Sigmoid colon (tissue), 7 donors: ENCODE results near the gene PHLDB2. TPM values are rescaled to one million over a fixed set of nuclear protein-coding genes. Genes with fewer than 3 reads are reported as not detected.

Experiments used
- DNase-seq: peaks from one replicate; pipeline ENCODE4 v3.0.0-alpha.2; 2019
- H3K27ac ChIP-seq, 4 donors: fragments of 200-600 bp; sonication (generic); one replicate each; pipeline ENCODE4 v1.5.1; 2016 to 2019; ENCODE audit warnings: mild to moderate bottlenecking in 1 of 4
- H3K27me3 ChIP-seq, 3 donors: fragments of 200-600 bp; sonication (generic); one replicate each; pipeline ENCODE4 v1.5.1; 2019; ENCODE audit warnings: mild to moderate bottlenecking in 1 of 3
- H3K36me3 ChIP-seq, 4 donors: fragments of 200-600 bp; sonication (generic); one replicate each; pipeline ENCODE4 v1.5.1; 2016 to 2019
- H3K4me1 ChIP-seq, 4 donors: fragments of 200-600 bp; sonication (generic); one replicate each; pipeline ENCODE4 v1.5.1; 2017 to 2019
- H3K4me3 ChIP-seq, 4 donors: fragments of 200-600 bp; sonication (generic); one replicate each; pipeline ENCODE4 v1.5.1; 2017 to 2019; ENCODE audit warnings: mild to moderate bottlenecking in 2 of 4, moderate library complexity in 1 of 4
- H3K9me3 ChIP-seq, 4 donors: fragments of 200-600 bp in 3 of 4; sonication (generic) in 3 of 4; one replicate each; pipeline versions ENCODE4 v1.5.1 to v1.6.1; 2013 to 2019
- EP300 ChIP-seq, 4 donors: sonication (generic); formaldehyde crosslinking; IDR thresholded peaks; one replicate each; pipeline ENCODE4 v1.6.1; 2017; ENCODE audit warnings: antibody characterized with exemption in 4 of 4
- POLR2A ChIP-seq, 2 donors: fragments of 450-650 bp; IDR thresholded peaks; one replicate each; pipeline ENCODE4 v1.6.1; 2016; ENCODE audit warnings: antibody characterized with exemption in 2 of 2, mild to moderate bottlenecking in 2 of 2, moderate library complexity in 2 of 2
- POLR2AphosphoS5 ChIP-seq, 4 donors: sonication (generic); formaldehyde crosslinking; IDR thresholded peaks; one replicate each; pipeline ENCODE4 v1.6.1; 2017; ENCODE audit warnings: antibody characterized with exemption in 4 of 4
- WGBS, 2 donors: extraction: QIAGEN DNeasy Blood & Tissue Kit; methylation state at CpG; one replicate each; pipeline ENCODE4 v1.1.7; 2013; 5-methylcytosine and 5-hydroxymethylcytosine counted together
- intact Hi-C: fragments of 100-400 bp; cut with DNase I; formaldehyde crosslinking; loops from one replicate; pipeline ENCODE4 v1.15.1; 2023
- polyA plus RNA-seq, 3 donors: library from polyadenylated mRNA; stranded (reverse); fragments of 200-250 nt; gene quantifications; one replicate each; pipeline ENCODE4 v1.2.3, GENCODE V29; 2013
- total RNA-seq, 4 donors: library from RNA; depleted of rRNA; stranded (reverse); fragments of >200 nt; gene quantifications; one replicate each; pipeline ENCODE4 v1.1.0, GENCODE V29; 2016
- TF ChIP-seq, protein P1 (sequence below), 4 experiments: fragments of 450-650 bp in 3 of 4; fragments of 200-600 bp in 1 of 4; IDR thresholded peaks; one replicate each; pipeline ENCODE4 v1.5.1; 2016 to 2019; ENCODE audit warnings: antibody characterized with exemption in 4 of 4, mild to moderate bottlenecking in 3 of 4, moderate library complexity in 2 of 4
- donor health status: healthy with polysubstance abuse.
- donor health status: Bipolar disorder and iron deficiency.
- donor health status: healthy.

PHLDB2 gene
- total and polyA plus RNA-seq, 7 donors, result 4.4 to 471 (median 120) TPM

- no peak for DNase-seq
- Histone ChIP-seq H3K4me1 (peaks cover 0 to 6% (median 0%) of the 10 kb centered on the region in 4 donors), H3K4me3 (no peak overlapping the region), H3K27me3 (no peaks in the 10 kb centered on the region), H3K9me3 (no peaks in the 10 kb centered on the region), H3K36me3 (no peaks in the 10 kb centered on the region), H3K27ac (no peak overlapping the region)
- no peak for TF ChIP-seq POLR2AphosphoS5 (IDR thresholded peaks at IDR 0.05)
- no peak for TF ChIP-seq POLR2A (IDR thresholded peaks at IDR 0.05)
- TF ChIP-seq, protein P1, sequence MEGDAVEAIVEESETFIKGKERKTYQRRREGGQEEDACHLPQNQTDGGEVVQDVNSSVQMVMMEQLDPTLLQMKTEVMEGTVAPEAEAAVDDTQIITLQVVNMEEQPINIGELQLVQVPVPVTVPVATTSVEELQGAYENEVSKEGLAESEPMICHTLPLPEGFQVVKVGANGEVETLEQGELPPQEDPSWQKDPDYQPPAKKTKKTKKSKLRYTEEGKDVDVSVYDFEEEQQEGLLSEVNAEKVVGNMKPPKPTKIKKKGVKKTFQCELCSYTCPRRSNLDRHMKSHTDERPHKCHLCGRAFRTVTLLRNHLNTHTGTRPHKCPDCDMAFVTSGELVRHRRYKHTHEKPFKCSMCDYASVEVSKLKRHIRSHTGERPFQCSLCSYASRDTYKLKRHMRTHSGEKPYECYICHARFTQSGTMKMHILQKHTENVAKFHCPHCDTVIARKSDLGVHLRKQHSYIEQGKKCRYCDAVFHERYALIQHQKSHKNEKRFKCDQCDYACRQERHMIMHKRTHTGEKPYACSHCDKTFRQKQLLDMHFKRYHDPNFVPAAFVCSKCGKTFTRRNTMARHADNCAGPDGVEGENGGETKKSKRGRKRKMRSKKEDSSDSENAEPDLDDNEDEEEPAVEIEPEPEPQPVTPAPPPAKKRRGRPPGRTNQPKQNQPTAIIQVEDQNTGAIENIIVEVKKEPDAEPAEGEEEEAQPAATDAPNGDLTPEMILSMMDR (IDR thresholded peaks at IDR 0.05), result no peak
- no peak for TF ChIP-seq EP300 (IDR thresholded peaks at IDR 0.05)
- intact Hi-C loops, result no loop called here
- WGBS, 2 donors, result 89 to 99% methylated on average over 1 of the region's 1 CpG
Measured at GRCh38 chr3:111822804-111823203, 36.3 kb upstream of the PHLDB2 start.

- TF ChIP-seq, protein P1 (IDR thresholded peaks at IDR 0.05), result no peak
- TF ChIP-seq EP300 (IDR thresholded peaks at IDR 0.05) (no peak), POLR2AphosphoS5 (IDR thresholded peaks at IDR 0.05) (no peak)
- Histone ChIP-seq H3K4me1 (peaks cover 0 to 6% (median 0%) of the 10 kb centered on the region in 4 donors), H3K27ac (peak overlapping the region in 3 of 4 donors; percentile 42 to 52 (median 43)), H3K27me3 (no peaks in the 10 kb centered on the region), H3K4me3 (no peak overlapping the region), H3K9me3 (no peaks in the 10 kb centered on the region), H3K36me3 (no peaks in the 10 kb centered on the region)
- WGBS, 2 donors, result 87 to 91% methylated on average over 4 of the region's 4 CpGs
- no peak for DNase-seq
- intact Hi-C loops, result no loop called here
Measured at GRCh38 chr3:111823341-111823855, 35.7 kb upstream of the PHLDB2 start.

DNA sequence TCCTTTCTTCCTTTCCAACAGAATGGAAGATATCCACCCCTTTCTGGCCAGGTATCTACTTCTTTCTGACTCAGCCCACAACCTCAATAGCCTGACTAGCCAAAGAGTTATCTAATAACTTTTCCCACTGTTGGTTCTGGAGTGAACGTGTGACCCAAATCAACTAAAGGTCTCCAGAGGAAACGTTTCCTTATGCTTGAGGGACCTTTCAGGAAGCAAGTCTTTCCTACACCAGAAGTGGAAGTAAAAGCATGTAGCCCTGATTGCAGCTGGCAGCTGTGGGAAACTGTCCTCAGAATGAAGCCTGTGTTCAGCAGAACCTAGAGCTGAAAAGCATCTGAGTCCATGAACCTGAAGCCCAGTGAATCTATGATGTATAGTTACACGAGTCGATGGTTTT, 34.7 kb upstream of the PHLDB2 start:
- no peak for DNase-seq
- WGBS, 2 donors, result 77 to 81% methylated on average over 4 of the region's 4 CpGs
- H3K4me3 ChIP-seq, result no peak overlapping the region
- peak overlapping the region in 3 of 4 donors; percentile 42 to 52 (median 43) for H3K27ac ChIP-seq
- no peaks in the 10 kb centered on the region for H3K36me3 ChIP-seq
- intact Hi-C loops, result no loop called here
- no peaks in the 10 kb centered on the region for H3K9me3 ChIP-seq
- TF ChIP-seq, protein P1 (IDR thresholded peaks at IDR 0.05), result no peak
- TF ChIP-seq POLR2AphosphoS5 (IDR thresholded peaks at IDR 0.05), result no peak
- TF ChIP-seq POLR2A (IDR thresholded peaks at IDR 0.05), result no peak
- TF ChIP-seq EP300 (IDR thresholded peaks at IDR 0.05), result no peak
- H3K27me3 ChIP-seq, result no peaks in the 10 kb centered on the region
- peaks cover 0 to 6% (median 0%) of the 10 kb centered on the region in 4 donors for H3K4me1 ChIP-seq

DNA sequence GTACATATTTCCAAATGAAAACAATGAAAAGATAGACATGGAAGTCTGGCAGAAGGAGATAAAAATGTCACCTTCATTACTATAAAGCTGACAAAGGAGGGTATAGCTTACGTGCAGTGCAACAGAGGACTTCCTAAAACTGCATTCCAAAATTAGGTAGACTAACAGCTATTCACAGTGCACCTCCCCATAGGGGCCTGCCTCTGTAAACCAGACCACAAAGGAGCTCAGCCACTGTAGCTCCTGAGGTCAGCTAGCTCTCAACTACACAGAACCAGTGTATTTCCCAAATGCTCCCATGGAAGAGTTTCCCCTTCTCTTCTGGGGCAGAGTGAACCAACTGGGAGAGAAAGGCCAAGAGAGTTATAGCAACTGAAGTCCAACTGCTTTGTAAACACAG, 31.2 kb upstream of the PHLDB2 start:
- TF ChIP-seq EP300 (IDR thresholded peaks at IDR 0.05) (no peak), POLR2AphosphoS5 (IDR thresholded peaks at IDR 0.05) (no peak), POLR2A (IDR thresholded peaks at IDR 0.05) (no peak)
- TF ChIP-seq, protein P1 (IDR thresholded peaks at IDR 0.05), result no peak
- no peak overlapping the region for H3K27ac ChIP-seq
- no peaks in the 10 kb centered on the region for H3K9me3 ChIP-seq
- DNase-seq, result no peak
- H3K4me1 ChIP-seq, result peaks cover 0 to 6% (median 0%) of the 10 kb centered on the region in 4 donors
- intact Hi-C loops, result no loop called here
- no peaks in the 10 kb centered on the region for H3K36me3 ChIP-seq
- H3K4me3 ChIP-seq, result no peak overlapping the region
- H3K27me3 ChIP-seq, result no peaks in the 10 kb centered on the region
- 91 to 100% methylated on average over 1 of the region's 1 CpG for WGBS, 2 donors

GRCh38 chr3:111828530-111828929, 30.5 kb upstream of the PHLDB2 start:
- H3K36me3 ChIP-seq, result no peaks in the 10 kb centered on the region
- no peaks in the 10 kb centered on the region for H3K27me3 ChIP-seq
- WGBS, 2 donors, result 95 to 96% methylated on average over 6 of the region's 6 CpGs
- peaks cover 0 to 6% (median 0%) of the 10 kb centered on the region in 4 donors for H3K4me1 ChIP-seq
- intact Hi-C loops, result no loop called here
- H3K4me3 ChIP-seq, result no peak overlapping the region
- no peak overlapping the region for H3K27ac ChIP-seq
- no peak for DNase-seq
- no peak for TF ChIP-seq POLR2AphosphoS5 (IDR thresholded peaks at IDR 0.05)
- no peak for TF ChIP-seq POLR2A (IDR thresholded peaks at IDR 0.05)
- TF ChIP-seq, protein P1 (IDR thresholded peaks at IDR 0.05), result no peak
- TF ChIP-seq EP300 (IDR thresholded peaks at IDR 0.05), result no peak
- no peaks in the 10 kb centered on the region for H3K9me3 ChIP-seq
